ENCODE data around the gene CDKAL1.

- TF ChIP-seq CTCF (IDR thresholded peaks at IDR 0.05): no peak
- no peak for TF ChIP-seq POLR2A (IDR thresholded peaks at IDR 0.05)
- no peak for TF ChIP-seq EP300 (IDR thresholded peaks at IDR 0.05)
Measured at GRCh38 chr6:21079468-21080048, 545.3 kb downstream of the CDKAL1 start.

All from tibial nerve (tissue), 4 donors.